Breast epithelium (tissue), 3 donors: Measurements from ENCODE around the gene VAV3.

Experiments
- CTCF ChIP-seq, 3 donors: fragments of 450-650 bp; IDR thresholded peaks; one replicate each; pipeline ENCODE4 v1.5.1; 2016 to 2017; ENCODE audit warnings: antibody characterized with exemption in 3 of 3, mild to moderate bottlenecking in 3 of 3, moderate library complexity in 3 of 3
- POLR2AphosphoS5 ChIP-seq, 3 donors: sonication (generic); formaldehyde crosslinking; IDR thresholded peaks; one replicate each; pipeline ENCODE4 v1.6.1; 2017; ENCODE audit warnings: antibody characterized with exemption in 3 of 3

- no peak for TF ChIP-seq POLR2AphosphoS5 (IDR thresholded peaks at IDR 0.05)
- no peak for TF ChIP-seq CTCF (IDR thresholded peaks at IDR 0.05)
Measured at GRCh38 chr1:107670397-107671040, 294.5 kb downstream of the VAV3 start.
